IgD-negative memory B cell (primary cell): ENCODE data around the gene CD37. TPM values are rescaled to one million over a fixed set of nuclear protein-coding genes. Genes with fewer than 3 reads are reported as not detected.

Experiments
- H3K27ac Mint-ChIP-seq, 3 donors: one replicate each; pipeline ENCODE4 v1.8.0; 2020 to 2022; ENCODE audit warnings: mild to moderate bottlenecking in 3 of 3, mixed read lengths in 3 of 3, moderate library complexity in 1 of 3
- H3K27me3 Mint-ChIP-seq: one replicate; pipeline ENCODE4 v1.8.0; 2021; ENCODE audit warnings: mixed read lengths
- H3K36me3 Mint-ChIP-seq: one replicate; pipeline ENCODE4 v1.8.0; 2020; ENCODE audit warnings: mild to moderate bottlenecking, mixed read lengths
- H3K4me1 Mint-ChIP-seq, 3 donors: one replicate each; pipeline ENCODE4 v1.8.0; 2020 to 2022; ENCODE audit warnings: mixed read lengths in 3 of 3, mild to moderate bottlenecking in 1 of 3
- H3K4me3 Mint-ChIP-seq, 4 donors: one replicate each; pipeline ENCODE4 v1.8.0; 2020 to 2022; ENCODE audit warnings: mild to moderate bottlenecking in 4 of 4, mixed read lengths in 4 of 4, moderate library complexity in 3 of 4
- H3K9me3 Mint-ChIP-seq, 3 donors: one replicate each; pipeline ENCODE4 v1.8.0; 2020 to 2021; ENCODE audit warnings: mixed read lengths in 3 of 3, mild to moderate bottlenecking in 1 of 3
- polyA plus RNA-seq: library from polyadenylated mRNA; unstranded; fragments of 300-500 nt; fragmentation: Illumina TruSeq; gene quantifications from one replicate; pipeline ENCODE4 v1.2.3, GENCODE V29; 2021

Gene CD37
- polyA plus RNA-seq, 1 donor from 2014 or later = 754 TPM

GRCh38 chr19:49347835-49348234, 12.6 kb downstream of the CD37 start:
- Mint-ChIP-seq H3K27ac (peak overlapping the region in 1 of 3 donors; percentile 46), H3K27me3 (peaks cover 3% of the 10 kb centered on the region), H3K36me3 (no peaks in the 10 kb centered on the region), H3K4me1 (peaks cover 20 to 24% (median 22%) of the 10 kb centered on the region in 3 donors), H3K9me3 (no peaks in the 10 kb centered on the region), H3K4me3 (peak overlapping the region in 2 of 4 donors; percentile 4 to 74)

DNA sequence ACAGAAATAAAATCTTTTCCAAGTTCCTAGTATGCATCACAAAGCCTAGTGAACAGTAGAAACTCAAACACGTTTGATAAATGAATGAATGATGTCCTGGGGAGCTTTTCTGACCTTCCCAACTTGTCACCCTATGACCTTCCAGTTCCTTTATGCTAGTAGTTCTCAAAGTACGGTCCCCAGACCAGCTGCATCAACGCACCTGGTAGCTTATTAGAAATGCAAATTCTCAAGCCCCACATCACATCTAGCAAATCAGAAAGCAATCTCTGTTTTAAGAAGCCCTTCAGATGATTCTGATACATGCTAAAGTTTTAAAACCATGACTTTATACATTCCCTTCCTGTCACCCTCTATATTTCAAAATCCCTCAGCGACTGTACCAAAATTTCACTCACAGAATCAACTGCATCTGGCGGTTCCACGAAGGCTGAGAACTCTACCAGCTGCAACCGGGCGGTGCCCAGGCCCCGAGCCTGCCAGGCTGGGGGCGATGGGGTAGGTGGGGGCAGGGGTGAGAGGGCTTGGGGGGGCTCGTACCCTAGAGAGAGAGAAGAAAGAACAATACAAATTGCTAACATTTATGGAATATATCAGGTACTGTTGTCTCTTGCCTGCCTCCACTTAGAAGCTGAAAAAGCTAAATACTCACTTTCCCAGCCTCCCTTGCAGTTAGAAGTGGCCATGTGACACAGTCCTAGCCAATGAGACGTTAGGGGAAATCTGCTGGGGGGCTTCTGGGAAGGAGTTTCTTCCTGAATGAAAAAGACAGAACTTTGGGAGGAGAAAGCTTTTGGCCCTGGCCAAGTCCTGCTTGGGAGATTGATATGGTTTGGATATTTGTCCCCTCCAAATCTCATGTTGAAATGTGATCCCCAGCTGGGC, 13.3 kb downstream of the CD37 start:
- Mint-ChIP-seq H3K4me3 (peak overlapping the region in 2 of 4 donors; percentile 4 to 70), H3K4me1 (peaks cover 20 to 26% (median 25%) of the 10 kb centered on the region in 3 donors), H3K36me3 (peaks cover 3% of the 10 kb centered on the region), H3K27ac (peak overlapping the region in 1 of 3 donors; percentile 46), H3K9me3 (no peaks in the 10 kb centered on the region), H3K27me3 (peaks cover 3% of the 10 kb centered on the region)

GRCh38 chr19:49349567-49349966, 14.4 kb downstream of the CD37 start:
- no peak overlapping the region for H3K4me3 Mint-ChIP-seq
- H3K4me1 Mint-ChIP-seq = peaks cover 21 to 29% (median 25%) of the 10 kb centered on the region in 3 donors
- peaks cover 3% of the 10 kb centered on the region for H3K27me3 Mint-ChIP-seq
- H3K9me3 Mint-ChIP-seq = no peaks in the 10 kb centered on the region
- H3K27ac Mint-ChIP-seq = no peak overlapping the region
- peaks cover 3% of the 10 kb centered on the region for H3K36me3 Mint-ChIP-seq

- H3K4me1 Mint-ChIP-seq = peaks cover 28 to 33% (median 32%) of the 10 kb centered on the region in 3 donors
- H3K27me3 Mint-ChIP-seq = peaks cover 3% of the 10 kb centered on the region
- H3K4me3 Mint-ChIP-seq = peak overlapping the region; percentile 75 to 88 (median 82)
- H3K27ac Mint-ChIP-seq = peak overlapping the region in 2 of 3 donors; percentile 54 to 89
- H3K9me3 Mint-ChIP-seq = no peaks in the 10 kb centered on the region
- peaks cover 3% of the 10 kb centered on the region for H3K36me3 Mint-ChIP-seq
Observed at GRCh38 chr19:49355909-49356353, 20.7 kb downstream of the CD37 start.

- peaks cover 3% of the 10 kb centered on the region for H3K36me3 Mint-ChIP-seq
- peaks cover 3% of the 10 kb centered on the region for H3K27me3 Mint-ChIP-seq
- peak overlapping the region; percentile 75 to 88 (median 80) for H3K4me3 Mint-ChIP-seq
- no peaks in the 10 kb centered on the region for H3K9me3 Mint-ChIP-seq
- peaks cover 31 to 35% (median 33%) of the 10 kb centered on the region in 3 donors for H3K4me1 Mint-ChIP-seq
- H3K27ac Mint-ChIP-seq = peak overlapping the region in 2 of 3 donors; percentile 46 to 54
Observed at GRCh38 chr19:49356382-49356781, 21.2 kb downstream of the CD37 start.

DNA sequence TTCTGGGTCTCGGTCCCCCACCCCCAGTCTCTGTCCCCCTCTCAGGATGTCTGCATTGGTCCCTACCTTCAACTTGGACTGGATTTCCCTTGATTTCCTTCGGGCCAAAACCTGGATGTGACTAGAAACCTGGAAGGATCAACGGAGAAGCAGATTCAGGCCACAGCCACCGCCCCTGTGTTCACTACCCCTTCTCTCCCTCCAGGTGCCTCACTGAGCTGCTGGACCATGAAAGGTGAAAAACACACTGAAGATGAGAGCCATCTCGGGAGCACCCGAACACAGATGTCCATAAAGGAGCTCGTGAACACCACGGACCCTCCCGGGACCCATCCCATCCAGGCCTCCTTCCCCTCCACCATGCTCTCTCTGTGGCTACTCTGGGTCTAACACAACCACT, 22.0 kb downstream of the CD37 start:
- Mint-ChIP-seq H3K4me3 (peak overlapping the region; percentile 75 to 88 (median 82)), H3K27ac (peak overlapping the region in 2 of 3 donors; percentile 72 to 93)

GRCh38 chr19:49359851-49360820, 24.9 kb downstream of the CD37 start:
- Mint-ChIP-seq H3K27ac (peak overlapping the region; percentile 1 to 95 (median 31)), H3K36me3 (no peaks in the 10 kb centered on the region), H3K27me3 (peaks cover 6% of the 10 kb centered on the region), H3K9me3 (no peaks in the 10 kb centered on the region), H3K4me1 (peaks cover 18 to 39% (median 29%) of the 10 kb centered on the region in 3 donors), H3K4me3 (peak overlapping the region; percentile 5 to 84 (median 70))

More for the DNA sequence above, 22.0 kb downstream of the CD37 start:
- Mint-ChIP-seq H3K36me3 (peaks cover 3% of the 10 kb centered on the region), H3K4me1 (peaks cover 33 to 41% (median 34%) of the 10 kb centered on the region in 3 donors), H3K27me3 (peaks cover 6% of the 10 kb centered on the region), H3K9me3 (no peaks in the 10 kb centered on the region)

DNA sequence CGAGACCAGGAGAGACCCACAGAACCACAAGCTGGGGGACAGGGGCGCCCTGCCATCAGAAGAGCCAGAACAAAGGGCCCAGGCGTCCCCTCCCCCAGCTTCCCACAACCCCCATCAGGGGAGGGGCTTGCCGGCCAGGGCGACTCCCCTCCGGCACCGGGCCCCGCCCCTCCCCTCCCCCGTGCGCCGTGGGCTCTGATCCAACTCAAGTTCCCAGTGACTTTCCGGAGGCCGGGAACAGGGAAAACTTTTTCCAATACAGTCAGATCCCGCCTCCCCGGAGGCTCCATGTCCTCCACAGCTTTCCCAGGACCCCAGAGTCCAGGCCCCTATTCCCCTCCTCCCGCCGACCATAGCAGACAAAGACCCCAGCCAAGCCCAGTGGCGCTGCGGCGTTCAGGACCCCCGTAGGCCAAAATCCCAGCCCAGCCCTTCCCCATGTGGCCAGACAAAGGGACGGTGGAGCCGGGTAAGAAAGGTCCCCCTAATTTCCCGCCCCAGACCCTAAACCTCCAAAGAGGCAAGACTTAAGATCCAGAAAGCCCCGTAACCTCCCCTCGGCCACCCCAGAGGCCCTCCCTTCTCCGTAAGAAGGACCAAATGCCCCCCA, 26.3 kb downstream of the CD37 start:
- H3K4me1 Mint-ChIP-seq = peaks cover 16 to 35% (median 23%) of the 10 kb centered on the region in 3 donors
- peaks cover 3% of the 10 kb centered on the region for H3K27me3 Mint-ChIP-seq
- H3K4me3 Mint-ChIP-seq = peak overlapping the region in 3 of 4 donors; percentile 49 to 84 (median 79)
- H3K9me3 Mint-ChIP-seq = no peaks in the 10 kb centered on the region
- no peaks in the 10 kb centered on the region for H3K36me3 Mint-ChIP-seq
- H3K27ac Mint-ChIP-seq = peak overlapping the region; percentile 21 to 90 (median 84)

- no peaks in the 10 kb centered on the region for H3K36me3 Mint-ChIP-seq
- H3K27ac Mint-ChIP-seq = peak within 1 kb of the TSS; percentile 21 to 90 (median 84)
- peaks cover 12 to 28% (median 18%) of the 10 kb centered on the region in 3 donors for H3K4me1 Mint-ChIP-seq
- peaks cover 3% of the 10 kb centered on the region for H3K27me3 Mint-ChIP-seq
- H3K9me3 Mint-ChIP-seq = no peaks in the 10 kb centered on the region
- peak within 1 kb of the TSS in 3 of 4 donors; percentile 49 to 84 (median 79) for H3K4me3 Mint-ChIP-seq
Observed at GRCh38 chr19:49362048-49362928, 27.1 kb downstream of the CD37 start, which contains the start of gene TEAD2. TSS of gene TEAD2 (minus strand) at chr19:49362416. CDS start at chr19:49360075, 2,341 bp downstream.

DNA sequence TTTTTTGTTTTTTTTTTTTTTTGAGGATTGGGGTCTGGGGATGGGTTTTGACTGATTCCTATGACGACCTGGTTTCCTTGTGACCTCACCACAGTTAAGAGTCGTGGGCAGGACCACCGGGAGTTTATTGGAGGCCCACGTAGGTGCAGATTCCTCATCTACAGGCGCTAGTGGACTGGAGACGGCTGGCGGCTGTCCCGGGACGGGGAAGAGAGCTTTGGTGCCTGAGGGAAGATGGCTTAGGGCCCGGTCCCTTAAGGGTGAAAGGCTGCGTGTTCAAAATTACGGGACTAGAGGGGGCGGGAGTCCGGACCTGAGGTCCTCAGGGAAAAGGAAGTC, 27.7 kb downstream of the CD37 start:
- Mint-ChIP-seq H3K9me3 (no peaks in the 10 kb centered on the region), H3K27me3 (peaks cover 3% of the 10 kb centered on the region), H3K4me1 (peaks cover 8 to 25% (median 16%) of the 10 kb centered on the region in 3 donors), H3K27ac (no peak overlapping the region), H3K36me3 (no peaks in the 10 kb centered on the region), H3K4me3 (no peak overlapping the region)

DNA sequence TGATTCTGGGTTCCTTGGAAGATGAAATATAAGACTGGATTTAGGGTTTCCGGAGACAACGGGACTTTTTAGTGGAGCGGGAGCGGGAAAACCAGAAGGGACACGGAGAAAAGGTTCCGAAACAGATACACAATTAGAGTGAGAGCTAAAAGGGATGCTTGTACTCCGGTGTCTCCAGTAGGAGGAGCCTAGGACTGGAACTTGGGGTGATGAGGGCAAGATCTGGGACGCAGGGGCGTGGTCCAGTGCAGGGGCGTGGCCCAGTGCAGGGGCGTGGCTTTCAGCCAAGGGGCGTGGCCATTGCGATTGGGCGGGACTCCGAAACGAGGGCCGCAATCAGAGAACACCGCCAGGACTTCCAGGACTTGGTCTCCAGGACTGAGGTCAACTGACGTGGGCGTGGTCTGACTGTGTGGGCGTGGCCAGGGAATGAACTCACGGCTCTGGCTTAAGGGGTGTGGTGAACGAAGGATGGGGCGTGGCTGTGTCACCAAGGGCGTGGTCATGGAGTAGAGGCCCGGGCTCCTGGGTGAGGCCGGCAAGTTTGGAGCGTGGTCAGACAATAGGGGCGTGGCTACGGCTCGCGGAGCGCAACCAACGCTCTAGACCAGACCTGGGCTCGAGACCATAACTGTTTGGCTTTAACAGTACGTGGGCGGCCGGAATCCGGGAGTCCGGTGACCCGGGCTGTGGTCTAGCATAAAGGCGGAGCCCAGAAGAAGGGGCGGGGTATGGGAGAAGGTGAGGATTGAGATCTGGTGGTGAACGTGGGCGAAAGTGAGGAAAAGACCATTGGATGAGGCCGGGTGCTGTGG, 28.3 kb downstream of the CD37 start, which contains the start of gene DKKL1:
TSS of gene DKKL1 (plus strand) at position 610 of the 815 bp plus-strand sequence. CDS start at position 732, 122 bp downstream.
- H3K27ac Mint-ChIP-seq = peak within 1 kb of the TSS in 2 of 3 donors; percentile 17 to 95
- H3K9me3 Mint-ChIP-seq = no peaks in the 10 kb centered on the region
- H3K36me3 Mint-ChIP-seq = no peaks in the 10 kb centered on the region
- peaks cover 8 to 22% (median 16%) of the 10 kb centered on the region in 3 donors for H3K4me1 Mint-ChIP-seq
- H3K27me3 Mint-ChIP-seq = peaks cover 3% of the 10 kb centered on the region
- no peak within 1 kb of the TSS for H3K4me3 Mint-ChIP-seq

DNA sequence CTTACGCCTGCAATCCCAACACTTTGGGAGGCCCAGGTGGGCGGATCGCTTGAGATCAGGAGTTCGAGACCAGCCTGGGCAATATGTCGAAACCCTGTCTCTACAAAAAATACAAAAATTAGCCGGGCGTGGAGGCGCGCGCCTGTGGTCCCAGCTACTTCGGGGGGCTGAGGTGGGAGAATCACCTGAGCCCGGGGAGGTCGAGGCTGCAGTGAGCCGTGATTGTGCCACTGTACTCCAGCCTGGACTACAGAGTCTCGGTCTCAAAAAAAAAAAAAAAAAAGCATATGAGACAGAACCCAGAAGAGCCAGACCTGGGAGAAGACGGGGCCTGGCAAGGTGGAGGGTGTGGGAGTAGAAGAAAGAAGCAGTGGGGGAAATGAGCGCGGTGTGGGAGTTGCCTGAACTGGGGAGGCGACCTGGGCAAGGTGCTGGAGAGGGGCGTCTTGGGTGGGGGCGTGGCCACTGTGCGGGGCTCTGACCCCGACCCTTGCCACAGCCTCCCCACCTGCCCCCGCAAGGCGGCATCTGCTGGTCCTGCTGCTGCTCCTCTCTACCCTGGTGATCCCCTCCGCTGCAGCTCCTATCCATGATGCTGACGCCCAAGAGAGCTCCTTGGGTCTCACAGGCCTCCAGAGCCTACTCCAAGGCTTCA, 29.0 kb downstream of the CD37 start:
- Mint-ChIP-seq H3K27ac (peak overlapping the region in 1 of 3 donors; percentile 95), H3K9me3 (no peaks in the 10 kb centered on the region), H3K27me3 (peaks cover 3% of the 10 kb centered on the region), H3K4me3 (no peak overlapping the region), H3K4me1 (peaks cover 6 to 22% (median 16%) of the 10 kb centered on the region in 3 donors), H3K36me3 (no peaks in the 10 kb centered on the region)
